Lung microvascular endothelial cell (primary cell): ENCODE results near the gene MFN1. TPM values are rescaled to one million over a fixed set of nuclear protein-coding genes. Genes with fewer than 3 reads are reported as not detected.
"Not testable (repeated sequence)": the region's sequence is repeated elsewhere in the genome, so short reads cannot be mapped to it uniquely, and the experiment has no call there.

Experiments
- DNase-seq, 2 donors: peaks; one replicate each; pipeline versions ENCODE4 v3.0.0 to v3.0.0-alpha.2; 2010; ENCODE audit warnings: low read depth in 2 of 2
- total RNA-seq: library from RNA; depleted of rRNA; stranded (reverse); fragments of >200 nt; gene quantifications from 2 replicates; pipeline ENCODE4 v1.2.1, GENCODE V29; 2014

MFN1 gene
- 29.0 and 33.5 TPM in 2 replicates for total RNA-seq

GRCh38 chr3:179347345-179348194, at the start of gene MFN1:
MFN1 (plus strand) TSS chr3:179347709; CDS start chr3:179348852, 1,143 bp downstream.
- peak; percentile 95 for DNase-seq

GRCh38 chr3:179297971-179298725, 49.4 kb upstream of the MFN1 start:
- DNase-seq, result peak in 1 of 2 donors; percentile 70

GRCh38 chr3:179299316-179299715, 48.2 kb upstream of the MFN1 start:
- no peak for DNase-seq

GRCh38 chr3:179299999-179300613, 47.4 kb upstream of the MFN1 start:
- DNase-seq, result no peak

- DNase-seq, result no peak
These were observed 45.9 kb upstream of the MFN1 start for GRCh38 chr3:179301645-179302044.

- DNase-seq, result no peak
These were observed 45.4 kb upstream of the MFN1 start for GRCh38 chr3:179302111-179302510.

- peak; percentile 23 to 24 for DNase-seq
These were observed 42.9 kb upstream of the MFN1 start for GRCh38 chr3:179304605-179305004.

- not testable (repeated sequence) for DNase-seq
These were observed 40.1 kb upstream of the MFN1 start for GRCh38 chr3:179307362-179307761.

GRCh38 chr3:179308001-179308400, 39.5 kb upstream of the MFN1 start:
- DNase-seq, result no peak

GRCh38 chr3:179309225-179310078, 38.1 kb upstream of the MFN1 start:
- no peak for DNase-seq

- no peak for DNase-seq
These were observed 28.6 kb upstream of the MFN1 start for GRCh38 chr3:179318876-179319275.

GRCh38 chr3:179321668-179322285, 25.7 kb upstream of the MFN1 start:
- peak; percentile 72 to 75 for DNase-seq

- peak; percentile 91 to 93 for DNase-seq
These were observed 25.0 kb upstream of the MFN1 start, which contains the start of gene ZNF639 for GRCh38 chr3:179322286-179323196. ZNF639 (plus strand) TSS chr3:179323031; CDS start chr3:179328294, 5,263 bp downstream.

GRCh38 chr3:179323197-179324110, 24.1 kb upstream of the MFN1 start:
- DNase-seq, result peak; percentile 67 to 73

- DNase-seq, result peak; percentile 15 to 57
These were observed 23.2 kb upstream of the MFN1 start for GRCh38 chr3:179324270-179324754.

GRCh38 chr3:179330438-179330837, 17.1 kb upstream of the MFN1 start:
- no peak for DNase-seq

GRCh38 chr3:179332240-179332639, 15.3 kb upstream of the MFN1 start:
- no peak for DNase-seq

GRCh38 chr3:179333084-179333483, 14.4 kb upstream of the MFN1 start:
- no peak for DNase-seq
